ENCODE results near the gene DDX27.
"Not testable (repeated sequence)": the region's sequence is repeated elsewhere in the genome, so short reads cannot be mapped to it uniquely, and the experiment has no call there.

Gene DDX27, protein sequence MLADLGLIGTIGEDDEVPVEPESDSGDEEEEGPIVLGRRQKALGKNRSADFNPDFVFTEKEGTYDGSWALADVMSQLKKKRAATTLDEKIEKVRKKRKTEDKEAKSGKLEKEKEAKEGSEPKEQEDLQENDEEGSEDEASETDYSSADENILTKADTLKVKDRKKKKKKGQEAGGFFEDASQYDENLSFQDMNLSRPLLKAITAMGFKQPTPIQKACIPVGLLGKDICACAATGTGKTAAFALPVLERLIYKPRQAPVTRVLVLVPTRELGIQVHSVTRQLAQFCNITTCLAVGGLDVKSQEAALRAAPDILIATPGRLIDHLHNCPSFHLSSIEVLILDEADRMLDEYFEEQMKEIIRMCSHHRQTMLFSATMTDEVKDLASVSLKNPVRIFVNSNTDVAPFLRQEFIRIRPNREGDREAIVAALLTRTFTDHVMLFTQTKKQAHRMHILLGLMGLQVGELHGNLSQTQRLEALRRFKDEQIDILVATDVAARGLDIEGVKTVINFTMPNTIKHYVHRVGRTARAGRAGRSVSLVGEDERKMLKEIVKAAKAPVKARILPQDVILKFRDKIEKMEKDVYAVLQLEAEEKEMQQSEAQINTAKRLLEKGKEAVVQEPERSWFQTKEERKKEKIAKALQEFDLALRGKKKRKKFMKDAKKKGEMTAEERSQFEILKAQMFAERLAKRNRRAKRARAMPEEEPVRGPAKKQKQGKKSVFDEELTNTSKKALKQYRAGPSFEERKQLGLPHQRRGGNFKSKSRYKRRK

GRCh38 chr20:49219091-49219923, at the start of gene DDX27:
Gene DDX27, plus strand, starts transcription at chr20:49219416. Its CDS starts 33 bp downstream, at chr20:49219449.
- peak within 1 kb of the TSS; percentile 91 for H3K27ac Mint-ChIP-seq
- H3K9me3 Mint-ChIP-seq, result no peaks in the 10 kb centered on the region
- DNase-seq (ENCODE audit: low spot score in 2 of 2), result peak; percentile 91 to 99
- peak within 1 kb of the TSS; percentile 81 for H3K4me3 Mint-ChIP-seq
- ATAC-seq, result peak; percentile 96
- peaks cover 53% of the 10 kb centered on the region for H3K36me3 Mint-ChIP-seq
- H3K4me1 Mint-ChIP-seq, result peaks cover 23% of the 10 kb centered on the region

DNA sequence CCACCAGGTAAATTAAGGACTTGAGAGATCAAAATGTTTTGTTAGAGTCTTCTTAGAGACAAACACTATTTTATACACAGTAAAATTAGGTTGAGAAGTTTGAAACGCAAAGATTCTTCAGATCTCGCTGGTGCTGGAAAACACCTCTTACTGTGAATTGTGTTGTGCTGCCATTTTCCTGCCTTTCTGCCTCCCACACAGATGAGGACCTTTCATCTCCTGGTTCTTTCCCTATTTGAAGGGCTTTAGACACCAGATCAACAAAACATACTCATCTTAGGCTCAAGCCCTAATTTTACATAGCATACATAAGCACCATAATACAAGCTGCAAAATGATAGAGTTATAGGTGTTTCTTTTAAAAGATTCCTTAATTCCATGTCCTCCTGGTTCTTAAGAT, 49.7 kb upstream of the DDX27 start:
- peaks cover 42% of the 10 kb centered on the region for H3K4me1 Mint-ChIP-seq

DNA sequence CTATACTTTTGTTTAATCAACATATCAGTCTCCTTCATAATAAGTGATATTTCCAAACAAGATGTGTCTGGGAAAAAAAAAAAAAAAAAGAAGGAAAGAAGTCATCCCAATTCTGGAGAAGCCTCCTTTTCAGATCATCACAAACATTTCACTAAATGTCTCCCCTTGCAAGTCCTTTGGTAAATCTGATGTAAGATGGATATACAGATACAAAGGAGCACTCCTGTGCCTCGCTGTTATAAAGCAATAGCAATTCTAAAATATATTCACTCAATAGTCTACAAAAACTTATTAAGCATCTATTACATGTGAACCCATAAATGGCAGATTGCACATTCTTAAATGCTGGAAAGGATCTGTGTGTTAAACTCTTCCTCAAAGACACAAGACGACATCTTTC, 48.5 kb upstream of the DDX27 start:
- Mint-ChIP-seq H3K27ac (no peak overlapping the region), H3K9me3 (no peaks in the 10 kb centered on the region), H3K4me3 (no peak overlapping the region), H3K4me1 (peaks cover 38% of the 10 kb centered on the region), H3K36me3 (peaks cover 77% of the 10 kb centered on the region)
- DNase-seq (ENCODE audit: low spot score in 2 of 2) (no peak), ATAC-seq (no peak)

More for the DNA sequence above, 49.7 kb upstream of the DDX27 start:
- no peaks in the 10 kb centered on the region for H3K9me3 Mint-ChIP-seq
- peaks cover 77% of the 10 kb centered on the region for H3K36me3 Mint-ChIP-seq
- peak overlapping the region; percentile 40 for H3K27ac Mint-ChIP-seq
- ATAC-seq, result no peak
- no peak for DNase-seq (ENCODE audit: low spot score in 2 of 2)
- H3K4me3 Mint-ChIP-seq, result no peak overlapping the region

GRCh38 chr20:49171909-49172308, 47.3 kb upstream of the DDX27 start:
- Mint-ChIP-seq H3K36me3 (peaks cover 77% of the 10 kb centered on the region), H3K4me3 (no peak overlapping the region), H3K9me3 (no peaks in the 10 kb centered on the region), H3K27ac (no peak overlapping the region), H3K4me1 (peaks cover 27% of the 10 kb centered on the region)
- DNase-seq (ENCODE audit: low spot score in 2 of 2), result no peak
- ATAC-seq, result no peak

DNA sequence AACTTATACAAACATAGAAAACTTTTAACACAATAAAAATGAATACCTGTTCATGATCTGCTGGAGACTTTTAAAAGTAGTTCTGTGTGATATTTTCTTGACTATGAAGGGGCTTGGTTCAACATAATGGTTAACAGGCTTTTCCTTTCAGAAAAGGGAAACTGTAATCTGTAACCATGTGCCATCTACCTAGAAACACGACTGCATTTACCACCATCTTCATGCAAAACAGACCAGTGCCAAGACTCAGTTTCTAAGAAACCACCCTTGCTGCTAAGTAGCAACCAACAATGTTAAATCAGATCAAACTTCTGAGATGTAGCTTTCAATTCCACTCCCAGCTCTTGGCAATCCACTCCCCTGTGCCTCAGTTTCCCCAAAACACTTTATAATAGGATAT, 46.8 kb upstream of the DDX27 start:
- Mint-ChIP-seq H3K9me3 (no peaks in the 10 kb centered on the region), H3K27ac (no peak overlapping the region), H3K4me1 (peaks cover 24% of the 10 kb centered on the region), H3K4me3 (no peak overlapping the region), H3K36me3 (peaks cover 79% of the 10 kb centered on the region)
- no peak for ATAC-seq
- no peak for DNase-seq (ENCODE audit: low spot score in 2 of 2)

DNA sequence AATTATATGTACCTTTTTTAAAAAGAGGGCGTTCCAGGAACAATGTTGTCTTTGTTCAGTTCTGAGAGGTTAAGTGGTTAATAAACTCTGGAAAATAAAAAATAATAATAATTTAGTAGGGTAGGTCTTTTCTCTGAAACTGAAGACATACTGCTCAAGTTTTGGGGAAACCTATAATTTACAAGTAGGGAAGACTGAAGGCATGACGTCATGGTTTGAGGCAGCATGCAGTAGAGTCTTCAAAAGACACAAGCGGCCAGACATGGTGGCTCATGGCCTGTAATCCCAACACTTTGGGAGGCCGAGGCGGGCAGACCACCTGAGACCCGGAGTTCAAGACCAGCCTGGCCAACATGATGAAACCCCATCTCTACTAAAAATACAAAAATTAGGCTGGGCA, 45.0 kb upstream of the DDX27 start:
- no peaks in the 10 kb centered on the region for H3K9me3 Mint-ChIP-seq
- no peak overlapping the region for H3K27ac Mint-ChIP-seq
- ATAC-seq (no peak), DNase-seq (ENCODE audit: low spot score in 2 of 2) (no peak)
- no peak overlapping the region for H3K4me3 Mint-ChIP-seq
- H3K4me1 Mint-ChIP-seq, result peaks cover 24% of the 10 kb centered on the region
- peaks cover 97% of the 10 kb centered on the region for H3K36me3 Mint-ChIP-seq

DNA sequence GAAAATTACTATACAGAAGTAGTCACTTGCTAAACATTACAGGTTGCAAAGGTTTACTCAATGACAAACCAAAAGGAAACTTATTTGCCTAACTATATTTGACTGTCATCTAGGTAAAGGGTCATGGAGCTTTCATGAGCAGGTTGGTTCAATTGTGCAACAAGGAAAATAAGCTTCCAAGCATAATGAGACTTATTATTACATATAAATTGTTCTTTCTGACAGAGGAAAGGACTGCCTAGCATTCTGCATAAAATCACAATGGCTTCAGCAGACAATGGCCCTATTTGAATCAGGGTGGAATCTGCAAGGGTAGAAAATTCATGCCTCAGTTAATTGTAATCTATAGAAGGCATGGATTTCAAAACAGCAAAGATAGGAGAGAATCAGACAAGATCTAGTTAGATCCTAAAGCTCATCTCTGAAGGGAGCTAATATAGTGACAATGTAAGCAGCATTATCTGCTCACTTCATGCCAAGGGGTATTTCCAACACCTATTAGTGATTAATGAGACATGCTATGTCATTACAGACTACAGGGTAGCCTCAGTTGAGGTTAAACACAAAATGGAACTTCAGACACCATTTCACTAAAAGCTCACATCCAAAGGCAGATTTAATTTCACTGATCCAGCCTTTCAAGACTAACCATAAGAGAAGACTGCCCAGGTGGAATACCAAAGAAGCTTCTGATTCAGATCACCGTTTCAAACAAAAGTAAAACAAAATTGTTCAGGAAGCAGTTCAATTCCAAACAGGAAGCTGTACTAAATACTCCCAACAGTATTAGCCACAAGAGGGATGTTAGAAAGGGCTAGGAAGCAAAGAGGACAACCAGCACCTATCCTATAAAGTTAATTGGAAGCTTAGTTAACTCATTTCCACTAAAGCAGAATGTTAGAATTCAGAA, 39.6 kb upstream of the DDX27 start:
- no peak overlapping the region for H3K4me3 Mint-ChIP-seq
- ATAC-seq, result peak; percentile 62
- H3K4me1 Mint-ChIP-seq, result peaks cover 45% of the 10 kb centered on the region
- DNase-seq (ENCODE audit: low spot score in 2 of 2), result no peak
- no peaks in the 10 kb centered on the region for H3K9me3 Mint-ChIP-seq
- peak overlapping the region; percentile 72 for H3K27ac Mint-ChIP-seq
- H3K36me3 Mint-ChIP-seq, result peaks cover 61% of the 10 kb centered on the region

- no peak overlapping the region for H3K4me3 Mint-ChIP-seq
- no peak overlapping the region for H3K27ac Mint-ChIP-seq
- H3K4me1 Mint-ChIP-seq, result peaks cover 56% of the 10 kb centered on the region
- H3K36me3 Mint-ChIP-seq, result peaks cover 61% of the 10 kb centered on the region
- DNase-seq (ENCODE audit: low spot score in 2 of 2), result no peak
- H3K9me3 Mint-ChIP-seq, result no peaks in the 10 kb centered on the region
- ATAC-seq, result no peak
Observed at GRCh38 chr20:49181265-49181877, 37.8 kb upstream of the DDX27 start.

GRCh38 chr20:49183444-49183843, 35.8 kb upstream of the DDX27 start:
- H3K27ac Mint-ChIP-seq, result no peak overlapping the region

DNA sequence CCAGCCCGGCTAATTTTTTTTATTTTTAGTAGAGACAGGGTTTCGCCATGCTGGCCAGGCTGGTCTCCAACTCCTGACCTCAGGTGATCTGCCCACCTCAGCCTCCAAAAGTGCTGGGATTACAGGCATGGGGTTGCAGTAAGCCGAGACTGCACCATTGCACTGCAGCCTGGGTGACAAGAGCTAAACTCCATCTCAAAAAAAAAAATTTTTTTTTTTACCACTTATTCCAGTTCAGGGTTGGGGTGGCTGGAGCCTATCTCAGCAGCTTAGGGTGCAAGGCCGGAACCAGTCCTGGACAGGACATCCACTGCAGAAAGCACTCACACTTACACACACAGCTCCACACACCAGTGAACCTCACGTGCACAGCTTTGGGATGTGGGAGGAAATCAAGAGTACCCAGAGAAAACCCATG, 35.1 kb upstream of the DDX27 start:
- H3K9me3 Mint-ChIP-seq; DNase-seq (ENCODE audit: low spot score in 2 of 2); H3K27ac Mint-ChIP-seq; ATAC-seq; H3K4me3 Mint-ChIP-seq: not testable (repeated sequence)
- peaks cover 43% of the 10 kb centered on the region for H3K36me3 Mint-ChIP-seq
- H3K4me1 Mint-ChIP-seq, result peaks cover 60% of the 10 kb centered on the region

More at GRCh38 chr20:49183444-49183843, 35.8 kb upstream of the DDX27 start:
- DNase-seq (ENCODE audit: low spot score in 2 of 2) (no peak), ATAC-seq (no peak)
- peaks cover 49% of the 10 kb centered on the region for H3K36me3 Mint-ChIP-seq
- no peaks in the 10 kb centered on the region for H3K9me3 Mint-ChIP-seq
- peaks cover 56% of the 10 kb centered on the region for H3K4me1 Mint-ChIP-seq
- peak overlapping the region; percentile 10 for H3K4me3 Mint-ChIP-seq

DNA sequence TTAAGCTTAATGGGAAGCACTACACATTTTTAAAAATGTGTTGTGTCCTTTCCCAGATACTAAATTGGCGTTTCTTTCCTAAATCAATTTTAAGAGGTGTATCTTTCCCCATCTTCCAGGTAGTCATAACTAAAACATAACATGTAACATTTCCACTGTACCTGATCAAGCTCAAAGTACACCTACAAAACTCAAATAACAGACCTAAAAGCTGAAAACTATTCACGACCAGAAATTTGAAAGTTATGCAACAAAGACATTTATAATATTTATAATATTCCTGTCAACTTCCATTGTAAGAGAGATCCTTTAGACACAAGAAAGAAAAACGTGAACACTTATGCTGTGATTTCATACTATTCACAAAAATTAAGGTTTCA, 34.5 kb upstream of the DDX27 start:
- Mint-ChIP-seq H3K4me3 (peak overlapping the region; percentile 84), H3K9me3 (no peaks in the 10 kb centered on the region), H3K4me1 (peaks cover 58% of the 10 kb centered on the region), H3K36me3 (peaks cover 43% of the 10 kb centered on the region), H3K27ac (peak overlapping the region; percentile 72)
- ATAC-seq (no peak), DNase-seq (ENCODE audit: low spot score in 2 of 2) (no peak)

DNA sequence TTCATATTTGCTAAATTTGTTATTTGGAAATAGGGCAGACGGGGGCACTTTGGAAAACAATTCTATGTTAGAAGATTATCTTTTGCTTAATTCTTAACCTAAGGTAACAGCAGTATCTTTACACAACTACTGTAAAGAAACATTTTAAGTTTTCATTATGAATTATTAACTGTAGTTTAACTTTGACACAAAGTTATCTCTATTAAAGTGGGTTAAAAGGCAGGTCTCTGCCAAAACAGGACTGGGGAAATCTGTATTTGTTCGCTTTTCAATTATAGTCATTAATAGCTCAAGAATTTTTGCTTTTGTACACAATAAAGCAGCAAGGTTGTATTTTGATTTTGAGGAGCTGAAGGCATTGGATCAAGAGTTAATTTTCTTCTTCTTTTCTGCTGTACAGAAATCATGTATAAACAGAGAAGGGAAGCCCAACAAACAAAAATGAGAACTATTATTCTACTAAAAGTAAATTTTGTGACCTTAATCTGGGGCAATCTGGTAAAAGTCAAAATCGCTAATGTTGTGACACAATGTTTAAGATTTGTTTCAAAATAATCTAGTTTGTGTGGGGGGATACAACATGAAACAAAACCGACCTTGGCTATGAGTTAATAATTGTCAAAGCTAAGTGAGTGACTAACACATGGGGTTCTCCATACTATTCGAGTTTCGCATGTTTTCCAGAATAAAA, 34.0 kb upstream of the DDX27 start:
- ATAC-seq, result no peak
- H3K36me3 Mint-ChIP-seq, result peaks cover 45% of the 10 kb centered on the region
- no peaks in the 10 kb centered on the region for H3K9me3 Mint-ChIP-seq
- peaks cover 55% of the 10 kb centered on the region for H3K4me1 Mint-ChIP-seq
- peak overlapping the region; percentile 72 for H3K27ac Mint-ChIP-seq
- peak overlapping the region; percentile 84 for H3K4me3 Mint-ChIP-seq
- DNase-seq (ENCODE audit: low spot score in 2 of 2), result no peak

DNA sequence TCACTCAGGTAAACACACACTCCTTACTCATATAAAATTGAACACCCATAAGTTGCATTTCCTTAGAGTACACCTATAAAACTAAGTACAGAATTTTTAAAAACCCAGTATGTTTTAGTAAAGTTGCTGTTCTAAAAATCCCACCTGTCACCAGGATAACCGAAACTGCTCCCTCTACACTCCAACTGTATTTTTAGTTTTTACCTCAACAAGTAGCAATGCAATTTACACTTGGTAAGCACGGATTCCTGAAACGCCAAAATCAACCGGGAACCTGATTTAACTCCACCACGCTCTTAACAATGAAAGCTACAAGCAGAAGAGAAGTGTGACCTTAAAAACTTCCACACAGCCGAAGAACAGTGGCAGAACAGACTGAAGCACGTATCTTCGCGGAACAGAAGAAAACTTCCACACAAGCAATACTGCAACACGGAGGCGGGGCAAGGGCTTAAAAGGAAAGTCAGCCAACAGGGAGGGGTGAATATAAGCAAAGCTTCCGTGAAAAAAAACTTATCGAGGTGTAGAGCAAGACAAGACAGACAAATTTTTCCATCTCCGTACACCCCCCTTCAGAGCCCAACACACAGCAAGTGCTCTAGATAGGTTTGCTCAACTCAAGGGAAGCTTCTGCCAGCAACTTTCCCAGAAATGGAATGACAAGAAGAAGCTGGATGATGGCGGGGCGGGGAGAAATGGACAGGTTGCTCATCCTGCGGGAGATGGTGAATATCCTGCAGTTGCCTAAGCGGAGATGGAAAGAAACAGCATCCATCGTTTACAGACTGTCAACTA, 32.5 kb upstream of the DDX27 start:
- peaks cover 43% of the 10 kb centered on the region for H3K4me1 Mint-ChIP-seq
- ATAC-seq (peak; percentile 52), DNase-seq (ENCODE audit: low spot score in 2 of 2) (peak; percentile 24 to 73)
- H3K9me3 Mint-ChIP-seq, result no peaks in the 10 kb centered on the region
- H3K36me3 Mint-ChIP-seq, result peaks cover 45% of the 10 kb centered on the region
- peak overlapping the region; percentile 72 for H3K27ac Mint-ChIP-seq
- H3K4me3 Mint-ChIP-seq, result peak overlapping the region; percentile 84

Measured in stimulated activated effector memory CD8-positive, alpha-beta T cell treated with anti-CD3 and anti-CD28 coated beads, Interleukin-12 subunit alpha, Interleukin-12 subunit beta, amount 100 ng/mL, for 72 hours (primary cell).